Measurements from ENCODE around the gene ADCY9. TPM values are rescaled to one million over a fixed set of nuclear protein-coding genes. Genes with fewer than 3 reads are reported as not detected.

Gene ADCY9
- total and polyA plus RNA-seq, 2 experiments from 2014 or later: 2.2 to 18.3 TPM

GRCh38 chr16:3999479-4000325 is 116.5 kb downstream of the ADCY9 start:
- Histone ChIP-seq H4K20me1 (replicated peaks; ENCODE audit: insufficient read depth) (no peaks in the 10 kb centered on the region), H3K36me3 (ENCODE audit: insufficient read depth) (no peaks in the 10 kb centered on the region), H3K4me1 (ENCODE audit: insufficient read depth) (peaks cover 9% of the 10 kb centered on the region), H3K9me2 (ENCODE audit: insufficient read depth) (no peaks in the 10 kb centered on the region), H3K27me3 (ENCODE audit: insufficient read depth) (no peaks in the 10 kb centered on the region), H3K79me2 (replicated peaks; ENCODE audit: insufficient read depth) (peaks cover 3% of the 10 kb centered on the region; the same call in 1 of the 2 replicates), H3K27ac (ENCODE audit: low read depth) (no peak overlapping the region), H3F3A (replicated peaks; ENCODE audit: low read depth) (no peaks in the 10 kb centered on the region), H2AFZ (no peak overlapping the region), H3K4me3 (no peak overlapping the region), H3K4me2 (0 out of 2 replicates have a peak overlapping the region, but pooled peaks have one; percentile 38)
- DNase-seq (ENCODE audit: low spot score) (peak; percentile 66), ATAC-seq (peak; percentile 69)
- peaks cover 15% of the 10 kb centered on the region for H3K4me1 Mint-ChIP-seq
- TF ChIP-seq EZH2 (IDR thresholded peaks at IDR 0.05; ENCODE audit: low read depth, unreplicated experiment) (no peak), JUNB (IDR thresholded peaks at IDR 0.05; ENCODE audit: unreplicated experiment) (no peak), ZNF462 (CRISPR knock-in tag; IDR thresholded peaks at IDR 0.05) (no peak), STAT1 (IDR thresholded peaks at IDR 0.05; ENCODE audit: unreplicated experiment) (no peak), CTCF (conservative IDR thresholded peaks at IDR 0.05; ENCODE audit: low read depth in 2 of 2) (no peak), ZNF114 (CRISPR knock-in tag; IDR thresholded peaks at IDR 0.05) (no peak), EZH2phosphoT487 (IDR thresholded peaks at IDR 0.05; ENCODE audit: unreplicated experiment) (no peak), POLR2AphosphoS5 (IDR thresholded peaks at IDR 0.05; ENCODE audit: low read depth) (no peak), ZNF331 (CRISPR knock-in tag; IDR thresholded peaks at IDR 0.05; ENCODE audit: low read depth) (no peak)
- TF ChIP-seq, protein P1, sequence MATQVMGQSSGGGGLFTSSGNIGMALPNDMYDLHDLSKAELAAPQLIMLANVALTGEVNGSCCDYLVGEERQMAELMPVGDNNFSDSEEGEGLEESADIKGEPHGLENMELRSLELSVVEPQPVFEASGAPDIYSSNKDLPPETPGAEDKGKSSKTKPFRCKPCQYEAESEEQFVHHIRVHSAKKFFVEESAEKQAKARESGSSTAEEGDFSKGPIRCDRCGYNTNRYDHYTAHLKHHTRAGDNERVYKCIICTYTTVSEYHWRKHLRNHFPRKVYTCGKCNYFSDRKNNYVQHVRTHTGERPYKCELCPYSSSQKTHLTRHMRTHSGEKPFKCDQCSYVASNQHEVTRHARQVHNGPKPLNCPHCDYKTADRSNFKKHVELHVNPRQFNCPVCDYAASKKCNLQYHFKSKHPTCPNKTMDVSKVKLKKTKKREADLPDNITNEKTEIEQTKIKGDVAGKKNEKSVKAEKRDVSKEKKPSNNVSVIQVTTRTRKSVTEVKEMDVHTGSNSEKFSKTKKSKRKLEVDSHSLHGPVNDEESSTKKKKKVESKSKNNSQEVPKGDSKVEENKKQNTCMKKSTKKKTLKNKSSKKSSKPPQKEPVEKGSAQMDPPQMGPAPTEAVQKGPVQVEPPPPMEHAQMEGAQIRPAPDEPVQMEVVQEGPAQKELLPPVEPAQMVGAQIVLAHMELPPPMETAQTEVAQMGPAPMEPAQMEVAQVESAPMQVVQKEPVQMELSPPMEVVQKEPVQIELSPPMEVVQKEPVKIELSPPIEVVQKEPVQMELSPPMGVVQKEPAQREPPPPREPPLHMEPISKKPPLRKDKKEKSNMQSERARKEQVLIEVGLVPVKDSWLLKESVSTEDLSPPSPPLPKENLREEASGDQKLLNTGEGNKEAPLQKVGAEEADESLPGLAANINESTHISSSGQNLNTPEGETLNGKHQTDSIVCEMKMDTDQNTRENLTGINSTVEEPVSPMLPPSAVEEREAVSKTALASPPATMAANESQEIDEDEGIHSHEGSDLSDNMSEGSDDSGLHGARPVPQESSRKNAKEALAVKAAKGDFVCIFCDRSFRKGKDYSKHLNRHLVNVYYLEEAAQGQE (IDR thresholded peaks at IDR 0.05; ENCODE audit: unreplicated experiment): no peak
- no peaks in the 10 kb centered on the region for H3K9me3 Mint-ChIP-seq
- no peaks in the 10 kb centered on the region for H3K36me3 Mint-ChIP-seq (ENCODE audit: low read depth)
- no peak overlapping the region for H3K4me3 Mint-ChIP-seq
- H3K27ac Mint-ChIP-seq: 0 out of 2 replicates have a peak overlapping the region, but pooled peaks have one; percentile 75
- H3K27me3 Mint-ChIP-seq (ENCODE audit: insufficient read depth, low read depth, poor library complexity): peaks cover 4% of the 10 kb centered on the region

All from GM23338 (cell line).